Keratinocyte (primary cell): ENCODE data around the gene TENT4B. TPM values are rescaled to one million over a fixed set of nuclear protein-coding genes. Genes with fewer than 3 reads are reported as not detected.

Source experiments
- DNase-seq: peaks from one replicate; pipeline ENCODE4 v3.0.0-alpha.2; 2011; ENCODE audit warnings: low read depth, missing footprints, low spot score
- FAIRE-seq: peaks from 2 replicates; lab custom pipeline; 2011; peaks lifted over from hg19 to GRCh38; lab: Jason Lieb, UNC
- H2AFZ ChIP-seq: 2 replicates; pipeline ENCODE4 v1.6.0; 2012; ENCODE audit warnings: low read length, control low read depth, inconsistent platforms; ENCODE audit not compliant: control insufficient read depth
- H3K27ac ChIP-seq: 2 replicates; pipeline ENCODE4 v1.5.1; 2011; ENCODE audit warnings: low read length; ENCODE audit not compliant: control insufficient read depth, insufficient read depth
- H3K27me3 ChIP-seq: 3 replicates; pipeline ENCODE4 v1.6.0; 2011; ENCODE audit warnings: low read length; ENCODE audit not compliant: control insufficient read depth, insufficient read depth; ENCODE audit errors: extremely low read depth
- H3K36me3 ChIP-seq, 2 experiments: 2 replicates in 1 of 2; 3 replicates in 1 of 2; pipeline ENCODE4 v1.5.1; 2011; ENCODE audit warnings: low read length in 2 of 2, mild to moderate bottlenecking in 1 of 2; ENCODE audit not compliant: control insufficient read depth in 2 of 2, insufficient read depth in 2 of 2; ENCODE audit errors: extremely low read depth in 1 of 2
- H3K4me1 ChIP-seq: 3 replicates; pipeline ENCODE4 v1.5.1; 2011; ENCODE audit warnings: low read length; ENCODE audit not compliant: control insufficient read depth, insufficient read depth; ENCODE audit errors: extremely low read depth
- H3K4me2 ChIP-seq: 3 replicates; pipeline ENCODE4 v1.6.0; 2011; ENCODE audit warnings: low read depth, low read length; ENCODE audit not compliant: control insufficient read depth, insufficient read depth; ENCODE audit errors: extremely low read depth
- H3K4me3 ChIP-seq, 3 experiments: fragments of 200-600 bp in 1 of 3; sonication (generic) in 1 of 3; 2 replicates in 2 of 3; 3 replicates in 1 of 3; pipeline ENCODE4 v1.5.1; 2011 to 2016; ENCODE audit warnings: low read length in 3 of 3, mild to moderate bottlenecking in 3 of 3, control low read depth in 2 of 3, inconsistent platforms in 1 of 3, low read depth in 1 of 3, mixed read lengths in 1 of 3, mixed run types in 1 of 3, moderate library complexity in 1 of 3; ENCODE audit not compliant: control insufficient read depth in 2 of 3, insufficient read depth in 2 of 3; ENCODE audit errors: extremely low read depth in 1 of 3
- H3K79me2 ChIP-seq: 2 replicates; pipeline ENCODE4 v1.6.0; 2012; ENCODE audit warnings: low read length; ENCODE audit not compliant: control insufficient read depth, insufficient read depth
- H3K9ac ChIP-seq: 3 replicates; pipeline ENCODE4 v1.6.0; 2011; ENCODE audit warnings: low read length; ENCODE audit not compliant: control insufficient read depth, insufficient read depth; ENCODE audit errors: extremely low read depth
- H3K9me1 ChIP-seq: 3 replicates; pipeline ENCODE4 v1.6.0; 2011; ENCODE audit warnings: low read length; ENCODE audit not compliant: control insufficient read depth, insufficient read depth; ENCODE audit errors: extremely low read depth
- H3K9me3 ChIP-seq: 2 replicates; pipeline ENCODE4 v1.5.1; 2012; ENCODE audit warnings: low read depth, low read length; ENCODE audit not compliant: control insufficient read depth
- H4K20me1 ChIP-seq: 3 replicates; pipeline ENCODE4 v1.6.0; 2011; ENCODE audit warnings: low read length; ENCODE audit not compliant: control insufficient read depth, insufficient read depth; ENCODE audit errors: extremely low read depth
- CTCF ChIP-seq, 3 experiments: IDR thresholded peaks in 1 of 3; conservative IDR thresholded peaks in 1 of 3; optimal IDR thresholded peaks in 1 of 3; 2 replicates in 2 of 3; 3 replicates in 1 of 3; pipeline versions ENCODE3 to v1.5.1; 2011; ENCODE audit warnings: low read length in 3 of 3, mild to moderate bottlenecking in 3 of 3, moderate library complexity in 2 of 3, control low read depth in 1 of 3, inconsistent platforms in 1 of 3; ENCODE audit not compliant: insufficient read depth in 2 of 3; ENCODE audit errors: extremely low read depth in 1 of 3
- EZH2 ChIP-seq: IDR thresholded peaks from one replicate; pipeline ENCODE4 v1.6.1; 2012; ENCODE audit warnings: inconsistent platforms, mild to moderate bottlenecking, low read length, moderate library complexity
- dilution Hi-C: fragments of 300-500 bp; cut with MboI; formaldehyde crosslinking; loops from one replicate; pipeline ENCODE4 v1.7.0; 2020; ENCODE audit warnings: low sequenced_read_pairs; ENCODE audit not compliant: extremely low pct_ligation_motif_present
- polyA plus RNA-seq, 5 experiments: library from polyadenylated mRNA; depleted of rRNA in 3 of 5; stranded (reverse) in 3 of 5; stranded (forward) in 1 of 5; unstranded in 1 of 5; fragments of >200 nt; gene quantifications; 1 replicate in 1 of 5; 2 replicates in 3 of 5; 3 replicates in 1 of 5; pipeline versions ENCODE4 v1.2.1 to v1.2.3, GENCODE V29; 2011 to 2012; ENCODE audit warnings: missing spikeins in 2 of 5, low read depth in 1 of 5, low replicate concordance in 1 of 5

The TENT4B gene
- polyA plus RNA-seq, 1 donor (not counting 4 experiments of a cell fraction or from before 2014, with no cell fraction given): 14.8 TPM

DNA sequence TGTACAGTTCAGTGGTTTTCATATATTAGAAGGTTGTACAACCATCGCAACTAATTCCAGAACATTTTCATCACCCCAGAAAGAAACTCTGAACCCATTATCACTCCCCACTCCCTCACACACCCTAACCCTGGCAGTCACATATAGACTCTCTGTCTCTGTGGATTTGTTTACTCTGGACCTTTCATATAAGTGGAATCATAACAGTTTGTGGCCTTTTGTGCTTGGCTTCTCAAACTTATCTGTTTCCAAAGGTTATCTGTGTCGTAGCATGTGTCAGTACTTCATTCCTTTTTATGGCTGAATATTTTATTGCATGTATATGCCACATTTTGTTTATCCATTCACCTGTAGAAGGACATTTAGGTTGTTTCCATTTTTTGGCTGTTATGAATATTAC, 12.4 kb downstream of the TENT4B start:
- H3K4me1 ChIP-seq: peaks cover 13% of the 10 kb centered on the region
- TF ChIP-seq CTCF (optimal IDR thresholded peaks at IDR 0.05 in 1 of 3, IDR thresholded peaks at IDR 0.05 in 1 of 3, conservative IDR thresholded peaks at IDR 0.05 in 1 of 3; ENCODE audit: extremely low read depth in 1 of 3, insufficient read depth in 2 of 3, low read length in 3 of 3) (no peak), EZH2 (no peak)
- H3K27me3 ChIP-seq: no peaks in the 10 kb centered on the region
- H3K9me1 ChIP-seq: peaks cover 1% of the 10 kb centered on the region
- no peak overlapping the region for H3K27ac ChIP-seq
- no peaks in the 10 kb centered on the region for H3K36me3 ChIP-seq
- no peak overlapping the region for H3K9ac ChIP-seq
- H4K20me1 ChIP-seq: no peaks in the 10 kb centered on the region
- FAIRE-seq (no peak), DNase-seq (no peak)
- no peak overlapping the region for H2AFZ ChIP-seq
- H3K79me2 ChIP-seq: peaks cover 79% of the 10 kb centered on the region
- H3K9me3 ChIP-seq: no peaks in the 10 kb centered on the region
- H3K4me2 ChIP-seq: no peak overlapping the region
- dilution Hi-C loops: no loop called here
- no peak overlapping the region for H3K4me3 ChIP-seq

DNA sequence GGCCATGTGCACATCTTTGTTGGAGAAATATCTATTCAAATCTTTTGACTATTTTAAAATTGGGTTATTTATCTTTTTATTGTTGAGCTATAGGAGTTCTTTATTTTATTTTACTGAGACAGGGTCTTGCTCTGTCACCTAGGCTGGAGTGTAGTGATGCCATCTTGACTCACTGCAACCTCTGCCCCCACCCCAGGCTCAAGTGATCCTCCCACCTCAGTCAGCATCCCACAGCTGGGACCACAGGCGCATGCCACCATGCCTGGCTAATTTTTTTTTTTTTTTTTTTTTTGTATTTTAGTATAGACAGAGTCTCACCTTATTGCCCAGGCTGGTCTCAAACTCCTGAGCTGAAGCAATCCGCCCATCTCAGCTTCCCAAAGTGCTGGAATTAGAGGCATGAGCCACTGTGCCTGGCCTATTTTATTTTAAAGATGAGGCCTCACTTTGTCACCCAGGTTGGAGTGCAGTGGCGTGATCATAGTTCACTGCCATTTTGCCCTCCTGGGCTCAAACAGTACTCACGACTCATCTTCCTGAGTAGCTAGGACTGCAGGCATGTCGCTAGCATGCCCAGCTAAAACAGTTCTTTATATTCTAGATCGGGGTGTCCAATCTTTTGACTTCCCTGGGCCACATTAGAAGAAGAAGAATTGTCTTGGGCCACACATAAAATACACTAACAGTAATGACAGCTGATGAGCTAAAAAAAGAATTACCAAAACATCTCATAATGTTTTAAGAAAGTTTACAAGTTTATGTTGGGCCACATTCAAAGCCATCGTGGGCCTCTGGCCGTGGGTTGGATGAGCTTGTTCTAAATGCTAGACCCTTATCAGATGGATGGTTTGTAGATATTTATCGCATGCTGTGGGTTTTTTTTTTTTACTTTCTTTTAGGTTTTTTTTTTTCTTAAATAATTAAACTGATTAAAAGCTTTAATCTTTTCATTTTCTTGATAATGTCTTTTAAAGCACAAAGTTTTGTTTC, 13.7 kb downstream of the TENT4B start:
- no peaks in the 10 kb centered on the region for H3K9me3 ChIP-seq
- H3K4me2 ChIP-seq: peak overlapping the region; percentile 29
- no peaks in the 10 kb centered on the region for H3K27me3 ChIP-seq
- peak overlapping the region; percentile 53 for H3K27ac ChIP-seq
- H3K36me3 ChIP-seq: no peaks in the 10 kb centered on the region
- TF ChIP-seq CTCF (optimal IDR thresholded peaks at IDR 0.05 in 1 of 3, IDR thresholded peaks at IDR 0.05 in 1 of 3, conservative IDR thresholded peaks at IDR 0.05 in 1 of 3; ENCODE audit: extremely low read depth in 1 of 3, insufficient read depth in 2 of 3, low read length in 3 of 3) (no peak), EZH2 (no peak)
- no peak overlapping the region for H3K9ac ChIP-seq
- H3K4me1 ChIP-seq: peaks cover 13% of the 10 kb centered on the region
- no peak overlapping the region for H3K4me3 ChIP-seq
- FAIRE-seq: no peak
- DNase-seq: no peak
- dilution Hi-C loops: no loop called here
- no peaks in the 10 kb centered on the region for H4K20me1 ChIP-seq
- H3K79me2 ChIP-seq: peaks cover 79% of the 10 kb centered on the region
- no peak overlapping the region for H2AFZ ChIP-seq
- peaks cover 2% of the 10 kb centered on the region for H3K9me1 ChIP-seq
